Smooth muscle cell (in vitro differentiated cells): ENCODE data around the gene LBHD2. TPM values are rescaled to one million over a fixed set of nuclear protein-coding genes. Genes with fewer than 3 reads are reported as not detected.
A peak's percentile ranks its signal among the peaks of the same experiment; 100 is the strongest.

ENCODE experiments used
- DNase-seq: peaks from one replicate; lab custom pipeline; 2025; ENCODE audit not compliant: unreplicated experiment; lab: John Stamatoyannopoulos, UW
- H2AFZ ChIP-seq: fragments of 200-600 bp; sonication (generic); 2 replicates; pipeline ENCODE4 v1.6.0; 2016; ENCODE audit warnings: antibody characterized with exemption, low read depth, mild to moderate bottlenecking
- H3F3A ChIP-seq: fragments of 200-600 bp; sonication (generic); 2 replicates; pipeline ENCODE4 v1.6.0; 2017; ENCODE audit warnings: antibody characterized with exemption, low read depth
- H3K27ac ChIP-seq: fragments of 200-600 bp; sonication (generic); 2 replicates; pipeline ENCODE4 v1.5.1; 2016; ENCODE audit warnings: low read depth, mild to moderate bottlenecking
- H3K27me3 ChIP-seq: fragments of 200-600 bp; sonication (generic); 2 replicates; pipeline ENCODE4 v1.6.1; 2016; ENCODE audit warnings: low read depth, mild to moderate bottlenecking
- H3K36me3 ChIP-seq: fragments of 200-600 bp; sonication (generic); 2 replicates; pipeline ENCODE4 v1.5.1; 2016; ENCODE audit warnings: low read depth
- H3K4me1 ChIP-seq: fragments of 200-600 bp; sonication (generic); 2 replicates; pipeline ENCODE4 v1.5.1; 2016; ENCODE audit warnings: low read depth
- H3K4me2 ChIP-seq: fragments of 200-600 bp; sonication (generic); 2 replicates; pipeline ENCODE4 v1.6.0; 2016; ENCODE audit warnings: mild to moderate bottlenecking
- H3K4me3 ChIP-seq: fragments of 200-600 bp; sonication (generic); 2 replicates; pipeline ENCODE4 v1.5.1; 2016; ENCODE audit warnings: mild to moderate bottlenecking
- H3K79me2 ChIP-seq: fragments of 200-600 bp; sonication (generic); 2 replicates; pipeline ENCODE4 v1.6.0; 2016; ENCODE audit warnings: low read depth, mild to moderate bottlenecking
- H3K9ac ChIP-seq: fragments of 200-600 bp; sonication (generic); 2 replicates; pipeline ENCODE4 v1.6.0; 2016; ENCODE audit warnings: low read depth
- H3K9me3 ChIP-seq: fragments of 200-600 bp; sonication (generic); replicated peaks from 2 replicates; pipeline ENCODE4 v1.5.1; 2016; ENCODE audit warnings: low read depth
- H4K20me1 ChIP-seq: fragments of 200-600 bp; sonication (generic); 2 replicates; pipeline ENCODE4 v1.6.0; 2016; ENCODE audit warnings: low read depth
- CTCF ChIP-seq: fragments of 200-600 bp; sonication (generic); IDR thresholded peaks from 2 replicates; pipeline ENCODE4 v1.5.1; 2017; ENCODE audit warnings: borderline replicate concordance, mild to moderate bottlenecking, antibody characterized with exemption; ENCODE audit not compliant: insufficient read depth, poor library complexity, severe bottlenecking
- WGBS: methylation state at CpG from one replicate; pipeline ENCODE4 v1.1.7; 2016; ENCODE audit warnings: low lambda C conversion rate; 5-methylcytosine and 5-hydroxymethylcytosine counted together
- polyA plus RNA-seq: library from polyadenylated mRNA; unstranded; fragments of >200 nt; fragmentation: Nextera tagmentation; extraction: Ambion mirVana; gene quantifications from 2 replicates; pipeline ENCODE4 v1.2.1, GENCODE V29; 2016
- total RNA-seq: library from RNA; depleted of rRNA; stranded (reverse); fragments of >200 nt; gene quantifications from 2 replicates; pipeline ENCODE4 v1.2.3, GENCODE V29; 2014

The LBHD2 gene
- total and polyA plus RNA-seq, 2 experiments from 2014 or later = not detected

- Histone ChIP-seq H3K4me2 (peak overlapping the region; percentile 85), H3K9me3 (no peaks in the 10 kb centered on the region), H2AFZ (no peak overlapping the region), H3K27me3 (no peaks in the 10 kb centered on the region), H3K4me1 (peaks cover 17% of the 10 kb centered on the region), H3F3A (peaks cover 3% of the 10 kb centered on the region), H4K20me1 (peaks cover 58% of the 10 kb centered on the region), H3K79me2 (peaks cover 81% of the 10 kb centered on the region), H3K27ac (peak overlapping the region; percentile 64), H3K9ac (no peak overlapping the region), H3K4me3 (peak overlapping the region; percentile 88), H3K36me3 (no peaks in the 10 kb centered on the region)
- 51% methylated on average over 8 of the region's 8 CpGs for WGBS
- TF ChIP-seq CTCF = no peak
- DNase-seq = no peak
Measured at GRCh38 chr14:103055695-103056094, 28.3 kb upstream of the LBHD2 start.

- H3K9ac ChIP-seq = peak overlapping the region; percentile 78
- no peaks in the 10 kb centered on the region for H3K36me3 ChIP-seq
- DNase-seq = no peak
- H3K27me3 ChIP-seq = no peaks in the 10 kb centered on the region
- TF ChIP-seq CTCF = no peak
- no peak overlapping the region for H2AFZ ChIP-seq
- H3F3A ChIP-seq = peaks cover 3% of the 10 kb centered on the region
- peaks cover 17% of the 10 kb centered on the region for H3K4me1 ChIP-seq
- WGBS = under 1% methylated on average over 19 of the region's 50 CpGs
- peak overlapping the region; percentile 85 for H3K4me2 ChIP-seq
- H3K27ac ChIP-seq = peak overlapping the region; percentile 64
- peaks cover 50% of the 10 kb centered on the region for H4K20me1 ChIP-seq
- peaks cover 73% of the 10 kb centered on the region for H3K79me2 ChIP-seq
- peak overlapping the region; percentile 88 for H3K4me3 ChIP-seq
- H3K9me3 ChIP-seq = no peaks in the 10 kb centered on the region
Measured at GRCh38 chr14:103056322-103057027, 27.5 kb upstream of the LBHD2 start.

GRCh38 chr14:103057028-103057371 is 27.0 kb upstream of the LBHD2 start:
- Histone ChIP-seq H3K79me2 (peaks cover 67% of the 10 kb centered on the region), H3K36me3 (no peaks in the 10 kb centered on the region), H2AFZ (no peak overlapping the region), H3K9ac (peak overlapping the region; percentile 78), H4K20me1 (peaks cover 45% of the 10 kb centered on the region), H3K4me2 (peak overlapping the region; percentile 85), H3K27ac (peak overlapping the region; percentile 64), H3K4me3 (peak overlapping the region; percentile 88), H3K4me1 (peaks cover 17% of the 10 kb centered on the region), H3K9me3 (no peaks in the 10 kb centered on the region), H3F3A (peaks cover 3% of the 10 kb centered on the region), H3K27me3 (no peaks in the 10 kb centered on the region)
- WGBS = under 1% methylated on average over 37 of the region's 53 CpGs
- TF ChIP-seq CTCF = no peak
- no peak for DNase-seq
